HEK293T (cell line): ENCODE results near the gene SLC25A42.
A peak's percentile ranks its signal among the peaks of the same experiment; 100 is the strongest.

Experiments
- CTCF ChIA-PET: fragments of 350-600 bp; formaldehyde crosslinking; extraction: SDS; loops from one replicate; lab custom pipeline; 2021; ENCODE audit warnings: antibody characterized with exemption, inconsistent platforms; lab: Yijun Ruan, JAX
- POLR2A ChIA-PET: fragments of 350-600 bp; formaldehyde crosslinking; extraction: SDS; loops from one replicate; lab custom pipeline; 2020; ENCODE audit warnings: antibody characterized with exemption, inconsistent platforms; lab: Yijun Ruan, JAX
- DNase-seq: peaks from one replicate; pipeline ENCODE4 v3.0.0; 2012; ENCODE audit warnings: mixed read lengths; ENCODE audit errors: extremely low spot score
- ARNT ChIP-seq: fragments of 450-650 bp; IDR thresholded peaks from 2 replicates; pipeline ENCODE4 v1.6.1; 2017; ENCODE audit warnings: mild to moderate bottlenecking
- BHLHE40 ChIP-seq: fragments of 450-650 bp; IDR thresholded peaks from 2 replicates; pipeline ENCODE4 v1.6.1; 2016; ENCODE audit warnings: mild to moderate bottlenecking, moderate library complexity, borderline replicate concordance
- CTBP1 ChIP-seq: fragments of 450-650 bp; IDR thresholded peaks from 2 replicates; pipeline ENCODE4 v1.6.1; 2016; ENCODE audit warnings: borderline replicate concordance
- ELF4 ChIP-seq: fragments of 450-650 bp; IDR thresholded peaks from 2 replicates; pipeline ENCODE4 v1.6.1; 2017; ENCODE audit warnings: antibody characterized with exemption
- FOXA1 ChIP-seq: fragments of 450-650 bp; IDR thresholded peaks from 2 replicates; pipeline ENCODE4 v1.6.1; 2016; ENCODE audit warnings: mild to moderate bottlenecking
- FOXK2 ChIP-seq: fragments of 450-650 bp; IDR thresholded peaks from 2 replicates; pipeline ENCODE4 v1.6.1; 2016; ENCODE audit warnings: mild to moderate bottlenecking
- FOXM1 ChIP-seq: fragments of 450-650 bp; IDR thresholded peaks from 2 replicates; pipeline ENCODE4 v1.6.1; 2017; ENCODE audit warnings: mild to moderate bottlenecking, borderline replicate concordance
- HDGF ChIP-seq: fragments of 450-650 bp; IDR thresholded peaks from 2 replicates; pipeline ENCODE4 v1.6.1; 2017; ENCODE audit warnings: antibody characterized with exemption, borderline replicate concordance
- L3MBTL2 ChIP-seq: fragments of 450-650 bp; conservative IDR thresholded peaks from 2 replicates; pipeline ENCODE4 v1.6.1; 2016; ENCODE audit warnings: mild to moderate bottlenecking
- LEF1 ChIP-seq: fragments of 450-650 bp; IDR thresholded peaks from 2 replicates; pipeline ENCODE4 v1.6.1; 2017; ENCODE audit warnings: mild to moderate bottlenecking, borderline replicate concordance
- NFRKB ChIP-seq: fragments of 450-650 bp; IDR thresholded peaks from 2 replicates; pipeline ENCODE4 v1.6.1; 2016; ENCODE audit warnings: mild to moderate bottlenecking, moderate library complexity
- PKNOX1 ChIP-seq: fragments of 450-650 bp; IDR thresholded peaks from 2 replicates; pipeline ENCODE4 v1.6.1; 2016
- SP1 ChIP-seq: fragments of 450-650 bp; IDR thresholded peaks from 2 replicates; pipeline ENCODE4 v1.6.1; 2017
- SUZ12 ChIP-seq: fragments of 450-650 bp; IDR thresholded peaks from 2 replicates; pipeline ENCODE4 v1.6.1; 2016; ENCODE audit warnings: mild to moderate bottlenecking
- TARDBP ChIP-seq: fragments of 450-650 bp; IDR thresholded peaks from 2 replicates; pipeline ENCODE4 v1.6.1; 2016
- ZNF384 ChIP-seq: fragments of 450-650 bp; IDR thresholded peaks from 2 replicates; pipeline ENCODE4 v1.6.1; 2016

The SLC25A42 gene

GRCh38 chr19:19138109-19138981, 74.6 kb downstream of the SLC25A42 start, which contains the start of gene TMEM161A:
Gene TMEM161A, minus strand, starts transcription at chr19:19138478. Its CDS starts 50 bp downstream, at chr19:19138428.
- POLR2A ChIA-PET, result no interaction called here
- DNase-seq, result peak; percentile 99
- CTCF ChIA-PET, result interaction anchor here (0.7 kb wide), 2 partner anchors 11 to 72 kb away, joined by 3 to 6 read pairs; no protein-coding TSS in a partner anchor
- TF ChIP-seq PKNOX1, result peak; percentile 99
- peak; percentile 98 for TF ChIP-seq L3MBTL2
- no peak for TF ChIP-seq ARNT
- TF ChIP-seq LEF1, result no peak
- TF ChIP-seq ELF4, result peak; percentile 36; the same call in 1 of the 2 replicates
- TF ChIP-seq NFRKB, result no peak
- no peak for TF ChIP-seq ZNF384
- TF ChIP-seq SP1, result no peak
- TF ChIP-seq BHLHE40, result no peak
- no peak for TF ChIP-seq SUZ12
- no peak for TF ChIP-seq HDGF

GRCh38 chr19:19139876-19140229, 76.1 kb downstream of the SLC25A42 start:
- POLR2A ChIA-PET, result no interaction called here

GRCh38 chr19:19140476-19140875, 76.7 kb downstream of the SLC25A42 start:
- ChIA-PET CTCF (interaction anchor here (1.4 kb wide), 1 partner anchor 34 kb away, joined by 8 read pairs; no protein-coding TSS in a partner anchor), POLR2A (no interaction called here)
- DNase-seq, result no peak
- TF ChIP-seq CTBP1 (no peak), ZNF384 (no peak), ARNT (no peak), BHLHE40 (no peak), SP1 (no peak), ELF4 (no peak), HDGF (no peak), FOXK2 (no peak), L3MBTL2 (no peak), FOXM1 (no peak), SUZ12 (no peak), NFRKB (no peak), PKNOX1 (no peak), FOXA1 (no peak), LEF1 (no peak)

More at GRCh38 chr19:19139876-19140229, 76.1 kb downstream of the SLC25A42 start:
- no peak for DNase-seq
- no peak for TF ChIP-seq FOXM1
- no peak for TF ChIP-seq ARNT
- TF ChIP-seq TARDBP, result no peak
- TF ChIP-seq PKNOX1, result no peak
- no peak for TF ChIP-seq LEF1
- TF ChIP-seq SUZ12, result no peak
- TF ChIP-seq ELF4, result no peak
- TF ChIP-seq FOXK2, result no peak
- TF ChIP-seq SP1, result no peak
- TF ChIP-seq CTBP1, result no peak
- no peak for TF ChIP-seq ZNF384
- no peak for TF ChIP-seq FOXA1
- no peak for TF ChIP-seq NFRKB
- TF ChIP-seq HDGF, result no peak
- no peak for TF ChIP-seq L3MBTL2
- TF ChIP-seq BHLHE40, result no peak
- CTCF ChIA-PET, result no interaction called here

DNA sequence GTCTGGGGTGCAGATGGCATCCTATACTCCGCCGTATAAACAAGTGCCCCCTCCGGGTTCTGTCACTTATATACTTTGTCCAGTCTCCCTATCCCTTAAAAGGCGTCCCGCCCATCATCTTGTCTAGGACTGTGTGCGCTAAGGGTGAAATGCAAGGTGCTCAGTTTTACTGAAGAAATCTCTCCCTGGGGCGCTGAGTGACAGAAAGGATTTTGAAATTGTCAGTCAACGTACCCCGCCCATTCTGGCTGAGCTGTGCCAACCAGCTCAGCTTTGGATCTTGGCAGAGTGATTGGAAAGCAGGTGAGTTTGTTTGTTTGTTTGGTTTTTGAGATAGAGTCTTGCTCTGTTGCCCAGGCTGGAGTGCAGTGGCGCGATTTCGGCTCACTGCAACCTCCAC, 78.6 kb downstream of the SLC25A42 start:
- CTCF ChIA-PET, result interaction anchor here (1.5 to 3.0 kb wide), 2 partner anchors 32 to 90 kb away, joined by 3 to 11 read pairs; no protein-coding TSS in a partner anchor
- TF ChIP-seq FOXA1, result no peak
- TF ChIP-seq L3MBTL2, result no peak
- TF ChIP-seq BHLHE40, result no peak
- no peak for TF ChIP-seq ZNF384
- no peak for TF ChIP-seq SP1
- no peak for TF ChIP-seq ELF4
- TF ChIP-seq LEF1, result no peak
- no peak for TF ChIP-seq PKNOX1
- no peak for TF ChIP-seq TARDBP
- TF ChIP-seq FOXK2, result no peak
- no peak for TF ChIP-seq NFRKB
- no peak for TF ChIP-seq SUZ12
- TF ChIP-seq ARNT, result no peak
- DNase-seq, result no peak
- POLR2A ChIA-PET, result no interaction called here

DNA sequence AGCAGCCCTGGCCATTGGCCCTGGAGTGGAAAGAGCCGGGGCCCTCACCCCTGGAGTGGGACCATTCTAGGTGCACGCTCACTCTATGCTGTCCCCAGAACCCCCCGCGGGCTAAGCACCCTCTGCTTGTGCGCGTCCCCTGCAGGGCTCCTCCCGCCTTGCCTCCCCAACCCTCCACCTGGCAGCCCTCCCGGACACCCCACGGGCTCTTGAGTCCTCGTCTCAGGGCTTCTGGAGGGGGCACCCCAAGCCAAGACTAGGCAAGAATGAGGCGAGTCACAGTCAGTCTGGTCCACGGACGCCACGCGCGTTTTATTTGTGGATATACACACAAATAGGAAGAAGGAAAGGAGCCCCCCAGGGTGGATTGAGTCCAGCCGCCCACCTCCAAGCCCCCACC, 81.5 kb downstream of the SLC25A42 start:
- CTCF ChIA-PET, result interaction anchor here (1.0 to 3.0 kb wide), 3 partner anchors 27 to 219 kb away, joined by 3 to 11 read pairs (median 4); no protein-coding TSS in a partner anchor
- POLR2A ChIA-PET, result no interaction called here
- TF ChIP-seq LEF1 (no peak), FOXA1 (no peak), NFRKB (no peak), ARNT (no peak), CTBP1 (no peak), L3MBTL2 (no peak), HDGF (no peak), PKNOX1 (no peak), TARDBP (no peak), BHLHE40 (no peak), SUZ12 (no peak), FOXK2 (no peak), FOXM1 (no peak), SP1 (no peak), ZNF384 (no peak)
- no peak for DNase-seq
